HG03520 (cell line): ENCODE results near the gene SLX4IP.
"Not testable (repeated sequence)": the region's sequence is repeated elsewhere in the genome, so short reads cannot be mapped to it uniquely, and the experiment has no call there.

Experiments used
- ATAC-seq: cut with Tn5 transposase; IDR thresholded peaks from one replicate; pipeline ENCODE4 v1.9.1; 2021; ENCODE audit warnings: mild to moderate bottlenecking, moderate library complexity; ENCODE audit not compliant: unreplicated experiment

Gene SLX4IP

GRCh38 chr20:10595985-10596384 is 160.9 kb downstream of the SLX4IP start:
- ATAC-seq: no peak

GRCh38 chr20:10596710-10597121 is 161.6 kb downstream of the SLX4IP start:
- no peak for ATAC-seq

- no peak for ATAC-seq
Observed at GRCh38 chr20:10597637-10598036, 162.5 kb downstream of the SLX4IP start.

GRCh38 chr20:10602221-10602871 is 167.2 kb downstream of the SLX4IP start:
- ATAC-seq: no peak

GRCh38 chr20:10603378-10603777 is 168.3 kb downstream of the SLX4IP start:
- ATAC-seq: no peak

- ATAC-seq: no peak
Observed at GRCh38 chr20:10603971-10604864, 169.1 kb downstream of the SLX4IP start.

GRCh38 chr20:10604865-10605440 is 169.8 kb downstream of the SLX4IP start:
- no peak for ATAC-seq

- no peak for ATAC-seq
Observed at GRCh38 chr20:10605547-10606195, 170.6 kb downstream of the SLX4IP start.

GRCh38 chr20:10609276-10609675 is 174.2 kb downstream of the SLX4IP start:
- no peak for ATAC-seq

GRCh38 chr20:10609770-10610169 is 174.7 kb downstream of the SLX4IP start:
- no peak for ATAC-seq

GRCh38 chr20:10610251-10610650 is 175.1 kb downstream of the SLX4IP start:
- no peak for ATAC-seq

- peak; percentile 72 for ATAC-seq
Observed at GRCh38 chr20:10611357-10611756, 176.3 kb downstream of the SLX4IP start.

- ATAC-seq: not testable (repeated sequence)
Observed at GRCh38 chr20:10613426-10613825, 178.3 kb downstream of the SLX4IP start.

GRCh38 chr20:10613911-10614310 is 178.8 kb downstream of the SLX4IP start:
- ATAC-seq: no peak

- ATAC-seq: no peak
Observed at GRCh38 chr20:10616212-10616611, 181.1 kb downstream of the SLX4IP start.

- not testable (repeated sequence) for ATAC-seq
Observed at GRCh38 chr20:10617549-10618133, 182.5 kb downstream of the SLX4IP start.

- ATAC-seq: no peak
Observed at GRCh38 chr20:10618611-10619245, 183.6 kb downstream of the SLX4IP start.

GRCh38 chr20:10619427-10619826 is 184.3 kb downstream of the SLX4IP start:
- no peak for ATAC-seq

- ATAC-seq: no peak
Observed at GRCh38 chr20:10621149-10621548, 186.0 kb downstream of the SLX4IP start.

GRCh38 chr20:10622657-10623418 is 187.7 kb downstream of the SLX4IP start:
- no peak for ATAC-seq
